Measurements from ENCODE around the gene CACNA1H.

GRCh38 chr16:1225051-1225451, 72.1 kb downstream of the CACNA1H start, which contains the start of gene TPSG1:
- TF ChIP-seq POLR2A (IDR thresholded peaks at IDR 0.05): no peak
- no peak for TF ChIP-seq CTCF (IDR thresholded peaks at IDR 0.05)
- TF ChIP-seq POLR2AphosphoS5 (IDR thresholded peaks at IDR 0.05): peak in 2 of 3 donors; percentile 31 to 58
- TF ChIP-seq EP300 (IDR thresholded peaks at IDR 0.05; ENCODE audit: low read depth): no peak
